ENCODE data around the gene PYCARD.

GRCh38 chr16:31248344-31248743 is 45.8 kb upstream of the PYCARD start:
- no peak for TF ChIP-seq CTCF (IDR thresholded peaks at IDR 0.05)
- TF ChIP-seq POLR2A (IDR thresholded peaks at IDR 0.05): no peak
